ENCODE measurements around the gene CFAP77. TPM values are rescaled to one million over a fixed set of nuclear protein-coding genes. Genes with fewer than 3 reads are reported as not detected.
"Not testable (repeated sequence)": the region's sequence is repeated elsewhere in the genome, so short reads cannot be mapped to it uniquely, and the experiment has no call there.

The CFAP77 gene
- polyA plus RNA-seq, 2 donors, result not detected

GRCh38 chr9:132556235-132556634, 146.2 kb downstream of the CFAP77 start:
- H3K4me3 ChIP-seq (ENCODE audit: low read depth in 1 of 2, low read length in 2 of 2), result no peak overlapping the region

DNA sequence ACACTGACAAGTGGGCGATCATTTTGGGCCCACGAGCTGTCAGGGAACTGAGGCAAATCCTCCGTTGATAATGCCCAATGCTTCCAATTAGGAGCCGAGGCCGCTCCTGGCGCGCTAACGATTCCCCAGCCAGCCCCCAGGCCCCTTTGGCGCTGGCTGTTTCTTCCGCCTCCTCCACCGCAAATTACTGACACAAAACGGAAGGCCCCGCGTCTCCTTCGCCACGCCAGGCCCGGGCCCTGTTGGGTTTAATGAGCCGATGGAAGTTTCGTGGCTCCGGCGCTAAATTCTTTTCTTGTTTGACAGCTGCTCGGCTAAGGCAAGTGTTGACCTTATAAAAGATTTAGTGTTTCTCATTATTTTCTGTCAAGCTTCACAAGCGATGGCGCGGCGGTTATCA, 146.7 kb downstream of the CFAP77 start:
- Histone ChIP-seq H3K4me1 (ENCODE audit: control insufficient read depth in 2 of 2, insufficient read depth in 2 of 2, low read length in 1 of 2) (no peaks in the 10 kb centered on the region), H3K4me3 (ENCODE audit: low read depth in 1 of 2, low read length in 2 of 2) (no peak overlapping the region), H3K36me3 (ENCODE audit: control insufficient read depth in 2 of 2, insufficient read depth in 2 of 2, low read length in 1 of 2) (no peaks in the 10 kb centered on the region), H3K9me3 (ENCODE audit: control insufficient read depth in 2 of 2, insufficient read depth in 1 of 2, low read depth in 1 of 2, low read length in 1 of 2) (no peaks in the 10 kb centered on the region), H3K27ac (ENCODE audit: low read depth in 2 of 2, low read length in 1 of 2) (no peak overlapping the region), H3K27me3 (ENCODE audit: control insufficient read depth in 1 of 2, insufficient read depth in 2 of 2, low read length in 2 of 2) (peaks cover 0 to 3% of the 10 kb centered on the region in 2 donors)
- WGBS, 2 donors, result 55 to 65% methylated on average over 26 of the region's 26 CpGs

More at GRCh38 chr9:132556235-132556634, 146.2 kb downstream of the CFAP77 start:
- Histone ChIP-seq H3K9me3 (ENCODE audit: control insufficient read depth in 2 of 2, insufficient read depth in 1 of 2, low read depth in 1 of 2, low read length in 1 of 2) (no peaks in the 10 kb centered on the region), H3K4me1 (ENCODE audit: control insufficient read depth in 2 of 2, insufficient read depth in 2 of 2, low read length in 1 of 2) (no peaks in the 10 kb centered on the region), H3K27ac (ENCODE audit: low read depth in 2 of 2, low read length in 1 of 2) (no peak overlapping the region), H3K27me3 (ENCODE audit: control insufficient read depth in 1 of 2, insufficient read depth in 2 of 2, low read length in 2 of 2) (peaks cover 0 to 3% of the 10 kb centered on the region in 2 donors), H3K36me3 (ENCODE audit: control insufficient read depth in 2 of 2, insufficient read depth in 2 of 2, low read length in 1 of 2) (no peaks in the 10 kb centered on the region)
- 51 to 56% methylated on average over 6 of the region's 6 CpGs for WGBS, 2 donors

DNA sequence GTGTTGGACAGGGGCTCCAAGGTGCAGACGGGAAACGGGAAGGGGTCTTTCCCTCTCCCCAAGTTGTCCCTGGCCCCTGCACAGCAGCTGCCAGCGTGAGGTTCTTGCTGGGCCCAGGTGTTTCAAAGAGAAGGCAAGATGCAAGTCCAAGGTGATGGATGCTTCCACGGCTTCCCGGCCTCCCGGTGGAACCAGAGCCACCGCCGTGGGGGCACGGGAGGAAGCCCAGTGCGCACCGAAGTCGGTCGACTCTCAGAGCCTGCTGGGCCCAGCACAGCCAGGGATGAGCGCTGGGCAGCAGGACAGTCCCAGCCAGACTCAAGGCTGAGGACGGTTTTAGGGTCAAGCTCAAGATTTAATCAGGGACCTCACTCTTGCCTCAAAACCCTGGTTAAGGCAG, 147.1 kb downstream of the CFAP77 start:
- 85 to 86% methylated on average over 15 of the region's 15 CpGs for WGBS, 2 donors

DNA sequence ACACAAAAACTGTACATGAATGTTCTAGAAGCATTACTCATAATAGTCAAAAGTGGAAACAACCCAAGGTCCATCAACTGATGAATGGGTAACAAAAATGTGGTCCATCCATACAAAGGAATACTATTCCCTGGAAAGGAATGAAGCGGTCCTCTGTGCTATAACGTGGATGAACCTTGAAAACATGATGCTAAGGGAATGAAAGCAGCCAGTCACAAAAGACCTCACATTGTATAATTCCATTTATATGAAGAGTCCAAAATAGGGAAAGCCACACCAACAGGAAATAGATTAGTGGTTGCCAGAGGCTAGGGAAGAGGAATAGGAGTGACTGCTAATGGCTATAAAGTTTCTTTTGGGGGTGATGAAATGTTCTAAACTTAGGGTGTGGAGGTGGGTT, 149.7 kb downstream of the CFAP77 start:
- H3K27ac ChIP-seq (ENCODE audit: low read depth in 2 of 2, low read length in 1 of 2), result no peak overlapping the region
- H3K36me3 ChIP-seq (ENCODE audit: control insufficient read depth in 2 of 2, insufficient read depth in 2 of 2, low read length in 1 of 2), result no peaks in the 10 kb centered on the region
- H3K4me3 ChIP-seq (ENCODE audit: low read depth in 1 of 2, low read length in 2 of 2), result no peak overlapping the region
- H3K4me1 ChIP-seq (ENCODE audit: control insufficient read depth in 2 of 2, insufficient read depth in 2 of 2, low read length in 1 of 2), result no peaks in the 10 kb centered on the region
- H3K27me3 ChIP-seq (ENCODE audit: control insufficient read depth in 1 of 2, insufficient read depth in 2 of 2, low read length in 2 of 2), result peaks cover 0 to 3% of the 10 kb centered on the region in 2 donors
- no peaks in the 10 kb centered on the region for H3K9me3 ChIP-seq (ENCODE audit: control insufficient read depth in 2 of 2, insufficient read depth in 1 of 2, low read depth in 1 of 2, low read length in 1 of 2)
- WGBS, 2 donors, result 88 to 90% methylated on average over 2 of the region's 2 CpGs

More for the DNA sequence above, 147.1 kb downstream of the CFAP77 start:
- no peaks in the 10 kb centered on the region for H3K9me3 ChIP-seq (ENCODE audit: control insufficient read depth in 2 of 2, insufficient read depth in 1 of 2, low read depth in 1 of 2, low read length in 1 of 2)
- no peaks in the 10 kb centered on the region for H3K4me1 ChIP-seq (ENCODE audit: control insufficient read depth in 2 of 2, insufficient read depth in 2 of 2, low read length in 1 of 2)
- no peak overlapping the region for H3K4me3 ChIP-seq (ENCODE audit: low read depth in 1 of 2, low read length in 2 of 2)
- no peaks in the 10 kb centered on the region for H3K36me3 ChIP-seq (ENCODE audit: control insufficient read depth in 2 of 2, insufficient read depth in 2 of 2, low read length in 1 of 2)
- peaks cover 0 to 3% of the 10 kb centered on the region in 2 donors for H3K27me3 ChIP-seq (ENCODE audit: control insufficient read depth in 1 of 2, insufficient read depth in 2 of 2, low read length in 2 of 2)
- H3K27ac ChIP-seq (ENCODE audit: low read depth in 2 of 2, low read length in 1 of 2), result no peak overlapping the region

DNA sequence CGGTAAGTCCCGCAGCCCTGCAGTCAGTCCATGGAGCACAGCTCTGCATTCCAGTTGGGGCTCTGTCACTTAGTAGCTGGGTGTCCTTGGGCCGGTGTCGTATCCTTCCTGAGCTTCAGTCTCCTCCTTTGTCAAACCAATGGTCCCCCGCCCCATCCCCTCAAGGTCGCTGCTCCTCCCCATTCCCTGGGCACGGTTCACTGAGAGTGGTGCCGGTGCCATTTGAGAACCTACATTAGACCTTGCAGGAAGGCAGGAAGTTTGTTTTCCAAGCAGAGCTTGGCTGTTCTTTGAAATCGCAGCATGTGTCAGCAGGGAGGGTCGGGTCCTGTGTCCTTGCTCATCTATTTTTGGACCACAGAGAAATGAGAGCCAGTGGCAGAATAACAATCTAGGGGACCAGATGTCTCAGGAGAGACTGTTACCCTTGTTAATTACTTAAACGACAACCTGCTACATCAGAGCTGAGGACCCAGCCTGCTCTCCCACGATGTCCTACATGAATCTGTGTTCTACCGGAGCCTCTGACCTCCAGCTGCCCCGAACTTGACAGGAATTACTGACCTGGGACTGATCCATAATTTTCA, 150.7 kb downstream of the CFAP77 start:
- H3K27ac ChIP-seq (ENCODE audit: low read depth in 2 of 2, low read length in 1 of 2), result no peak overlapping the region

DNA sequence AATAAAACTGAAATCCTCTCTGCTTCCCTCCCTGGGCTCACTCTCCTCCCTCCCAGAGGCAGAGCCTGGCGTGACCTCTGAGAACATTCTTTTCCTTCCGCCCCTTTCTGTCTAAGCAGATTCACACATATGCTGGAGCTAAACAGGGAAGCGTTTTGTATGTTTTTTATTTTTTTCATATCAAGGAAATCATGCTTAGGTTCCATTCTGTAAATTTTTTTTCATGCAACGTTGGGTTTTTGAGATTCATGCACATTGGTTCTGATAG, 152.2 kb downstream of the CFAP77 start:
- H3K27me3 ChIP-seq (ENCODE audit: control insufficient read depth in 1 of 2, insufficient read depth in 2 of 2, low read length in 2 of 2), result no peaks in the 10 kb centered on the region
- no peaks in the 10 kb centered on the region for H3K36me3 ChIP-seq (ENCODE audit: control insufficient read depth in 2 of 2, insufficient read depth in 2 of 2, low read length in 1 of 2)
- no peaks in the 10 kb centered on the region for H3K4me1 ChIP-seq (ENCODE audit: control insufficient read depth in 2 of 2, insufficient read depth in 2 of 2, low read length in 1 of 2)
- 37 to 40% methylated on average over 4 of the region's 4 CpGs for WGBS, 2 donors
- H3K4me3 ChIP-seq (ENCODE audit: low read depth in 1 of 2, low read length in 2 of 2), result no peak overlapping the region
- H3K9me3 ChIP-seq (ENCODE audit: control insufficient read depth in 2 of 2, insufficient read depth in 1 of 2, low read depth in 1 of 2, low read length in 1 of 2), result no peaks in the 10 kb centered on the region
- no peak overlapping the region for H3K27ac ChIP-seq (ENCODE audit: low read depth in 2 of 2, low read length in 1 of 2)

More for the DNA sequence above, 150.7 kb downstream of the CFAP77 start:
- Histone ChIP-seq H3K4me1 (ENCODE audit: control insufficient read depth in 2 of 2, insufficient read depth in 2 of 2, low read length in 1 of 2) (no peaks in the 10 kb centered on the region), H3K9me3 (ENCODE audit: control insufficient read depth in 2 of 2, insufficient read depth in 1 of 2, low read depth in 1 of 2, low read length in 1 of 2) (no peaks in the 10 kb centered on the region), H3K27me3 (ENCODE audit: control insufficient read depth in 1 of 2, insufficient read depth in 2 of 2, low read length in 2 of 2) (peaks cover 0 to 3% of the 10 kb centered on the region in 2 donors), H3K4me3 (ENCODE audit: low read depth in 1 of 2, low read length in 2 of 2) (no peak overlapping the region), H3K36me3 (ENCODE audit: control insufficient read depth in 2 of 2, insufficient read depth in 2 of 2, low read length in 1 of 2) (no peaks in the 10 kb centered on the region)
- WGBS, 2 donors, result 38% methylated on average over 14 of the region's 14 CpGs

- Histone ChIP-seq H3K4me1 (ENCODE audit: control insufficient read depth in 2 of 2, insufficient read depth in 2 of 2, low read length in 1 of 2) (no peaks in the 10 kb centered on the region), H3K27me3 (ENCODE audit: control insufficient read depth in 1 of 2, insufficient read depth in 2 of 2, low read length in 2 of 2) (no peaks in the 10 kb centered on the region), H3K9me3 (ENCODE audit: control insufficient read depth in 2 of 2, insufficient read depth in 1 of 2, low read depth in 1 of 2, low read length in 1 of 2) (no peaks in the 10 kb centered on the region), H3K36me3 (ENCODE audit: control insufficient read depth in 2 of 2, insufficient read depth in 2 of 2, low read length in 1 of 2) (no peaks in the 10 kb centered on the region), H3K4me3 (ENCODE audit: low read depth in 1 of 2, low read length in 2 of 2) (no peak overlapping the region), H3K27ac (ENCODE audit: low read depth in 2 of 2, low read length in 1 of 2) (no peak overlapping the region)
- WGBS, 2 donors, result 74% methylated on average over 6 of the region's 6 CpGs
Measured at GRCh38 chr9:132564526-132564925, 154.5 kb downstream of the CFAP77 start.

GRCh38 chr9:132568787-132569186, 158.8 kb downstream of the CFAP77 start:
- H3K27ac ChIP-seq (ENCODE audit: low read depth in 2 of 2, low read length in 1 of 2); H3K27me3 ChIP-seq (ENCODE audit: control insufficient read depth in 1 of 2, insufficient read depth in 2 of 2, low read length in 2 of 2); H3K4me1 ChIP-seq (ENCODE audit: control insufficient read depth in 2 of 2, insufficient read depth in 2 of 2, low read length in 1 of 2); H3K9me3 ChIP-seq (ENCODE audit: control insufficient read depth in 2 of 2, insufficient read depth in 1 of 2, low read depth in 1 of 2, low read length in 1 of 2); H3K4me3 ChIP-seq (ENCODE audit: low read depth in 1 of 2, low read length in 2 of 2); H3K36me3 ChIP-seq (ENCODE audit: control insufficient read depth in 2 of 2, insufficient read depth in 2 of 2, low read length in 1 of 2): not testable (repeated sequence)
- 61% methylated on average over 2 of the region's 2 CpGs for WGBS, 2 donors

DNA sequence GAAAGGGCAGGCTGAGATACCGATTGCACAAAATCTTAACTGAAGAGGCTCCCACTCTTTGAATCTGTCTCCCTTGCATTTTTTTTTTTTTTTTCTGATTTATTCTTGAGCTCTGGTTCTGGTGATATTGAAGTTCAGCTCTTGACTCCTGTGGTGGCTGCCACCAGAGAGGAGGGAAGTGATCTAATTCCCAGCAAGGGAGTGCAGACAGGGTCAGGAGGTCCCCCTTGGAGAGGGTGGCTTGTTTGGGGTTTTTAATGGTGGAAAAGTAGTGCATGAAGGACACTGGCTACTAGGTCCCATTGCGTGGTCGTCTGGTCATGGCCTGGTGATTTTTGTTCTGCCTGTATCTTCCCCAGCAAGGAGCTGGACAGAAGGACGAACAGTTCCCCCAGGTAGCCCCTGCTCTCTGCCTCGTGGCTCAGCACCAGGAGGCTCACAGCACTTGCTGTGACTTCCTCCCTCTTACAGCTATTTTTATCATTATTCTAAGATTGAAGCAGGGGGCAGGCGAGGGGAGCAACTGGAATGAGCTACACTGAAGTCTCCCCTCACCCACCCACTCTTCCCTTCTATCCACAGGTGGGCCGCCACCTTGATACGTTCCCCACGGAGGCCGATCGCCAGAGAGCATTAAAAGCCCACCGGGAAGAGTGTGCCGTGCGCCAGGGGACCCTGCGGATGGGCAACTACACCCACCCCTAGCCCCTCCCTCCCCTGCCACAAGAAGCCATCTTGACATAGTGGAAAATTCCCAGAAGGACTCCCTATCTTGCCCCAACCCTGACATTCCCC, 162.0 kb downstream of the CFAP77 start:
- H3K9me3 ChIP-seq (ENCODE audit: control insufficient read depth in 2 of 2, insufficient read depth in 1 of 2, low read depth in 1 of 2, low read length in 1 of 2), result no peaks in the 10 kb centered on the region
- H3K4me3 ChIP-seq (ENCODE audit: low read depth in 1 of 2, low read length in 2 of 2), result no peak overlapping the region
- H3K4me1 ChIP-seq (ENCODE audit: control insufficient read depth in 2 of 2, insufficient read depth in 2 of 2, low read length in 1 of 2), result no peaks in the 10 kb centered on the region
- no peaks in the 10 kb centered on the region for H3K27me3 ChIP-seq (ENCODE audit: control insufficient read depth in 1 of 2, insufficient read depth in 2 of 2, low read length in 2 of 2)
- no peaks in the 10 kb centered on the region for H3K36me3 ChIP-seq (ENCODE audit: control insufficient read depth in 2 of 2, insufficient read depth in 2 of 2, low read length in 1 of 2)
- 75 to 79% methylated on average over 15 of the region's 15 CpGs for WGBS, 2 donors
- H3K27ac ChIP-seq (ENCODE audit: low read depth in 2 of 2, low read length in 1 of 2), result no peak overlapping the region

DNA sequence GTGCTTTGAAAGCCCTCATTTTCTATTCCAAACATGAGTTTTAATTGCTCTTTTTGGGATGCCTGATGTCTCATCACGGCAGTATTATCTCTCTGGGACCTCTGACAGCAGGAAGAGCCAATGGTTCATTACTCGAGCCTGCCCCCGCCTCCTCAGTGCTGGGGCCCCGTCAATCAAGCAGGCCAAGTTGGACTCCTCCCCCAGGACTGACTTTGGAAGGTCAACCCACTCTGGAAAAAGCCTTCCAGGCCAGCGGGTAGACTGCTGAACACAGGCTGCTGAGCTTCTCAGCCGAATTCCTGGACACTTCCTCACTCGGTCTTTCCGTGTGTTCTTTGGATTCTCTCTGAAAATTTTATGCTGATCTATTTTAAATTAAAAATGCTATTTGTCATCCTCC, 162.9 kb downstream of the CFAP77 start:
- H3K9me3 ChIP-seq (ENCODE audit: control insufficient read depth in 2 of 2, insufficient read depth in 1 of 2, low read depth in 1 of 2, low read length in 1 of 2), result no peaks in the 10 kb centered on the region
- H3K27me3 ChIP-seq (ENCODE audit: control insufficient read depth in 1 of 2, insufficient read depth in 2 of 2, low read length in 2 of 2), result no peaks in the 10 kb centered on the region
- H3K36me3 ChIP-seq (ENCODE audit: control insufficient read depth in 2 of 2, insufficient read depth in 2 of 2, low read length in 1 of 2), result no peaks in the 10 kb centered on the region
- H3K4me1 ChIP-seq (ENCODE audit: control insufficient read depth in 2 of 2, insufficient read depth in 2 of 2, low read length in 1 of 2), result no peaks in the 10 kb centered on the region
- 26 to 31% methylated on average over 8 of the region's 8 CpGs for WGBS, 2 donors
- no peak overlapping the region for H3K4me3 ChIP-seq (ENCODE audit: low read depth in 1 of 2, low read length in 2 of 2)
- H3K27ac ChIP-seq (ENCODE audit: low read depth in 2 of 2, low read length in 1 of 2), result no peak overlapping the region
